Prostate gland (tissue), 2 donors: ENCODE measurements around the gene SSC4D.

ENCODE experiments used
- POLR2A ChIP-seq: fragments of 450-650 bp; IDR thresholded peaks from one replicate; pipeline ENCODE4 v1.6.1; 2016; ENCODE audit warnings: antibody characterized with exemption, mild to moderate bottlenecking
- POLR2AphosphoS5 ChIP-seq: sonication (generic); formaldehyde crosslinking; IDR thresholded peaks from one replicate; pipeline ENCODE4 v1.6.1; 2017; ENCODE audit warnings: antibody characterized with exemption
- TF ChIP-seq, protein P1 (sequence below), 4 experiments: fragments of 200-600 bp in 2 of 4; fragments of 450-650 bp in 2 of 4; sonication (generic) in 2 of 4; IDR thresholded peaks; 1 replicate in 3 of 4; 2 replicates in 1 of 4; pipeline ENCODE4 v1.5.1; 2016 to 2019; ENCODE audit warnings: antibody characterized with exemption in 4 of 4, mild to moderate bottlenecking in 2 of 4, moderate library complexity in 2 of 4

DNA sequence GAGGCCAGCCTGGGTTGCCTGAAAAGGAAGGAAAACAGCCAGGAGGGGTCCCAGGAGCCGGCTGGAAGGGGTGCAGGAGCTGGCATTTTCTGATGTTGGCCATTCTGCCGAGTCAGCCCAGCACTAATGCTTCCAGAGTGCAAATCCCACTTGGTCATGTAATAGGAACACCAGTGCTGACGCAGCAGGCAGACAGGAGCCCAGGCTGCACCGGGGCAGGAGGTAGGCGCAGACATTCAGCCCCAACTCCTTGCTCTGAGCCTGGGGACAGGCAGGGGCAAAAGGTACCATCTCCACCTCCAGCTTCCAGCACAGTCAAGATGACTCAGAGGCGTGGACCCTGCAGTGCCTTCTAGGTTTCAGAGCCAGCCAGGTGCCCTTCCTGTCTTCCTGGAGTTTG, 40.5 kb downstream of the SSC4D start:
- TF ChIP-seq, protein P1, sequence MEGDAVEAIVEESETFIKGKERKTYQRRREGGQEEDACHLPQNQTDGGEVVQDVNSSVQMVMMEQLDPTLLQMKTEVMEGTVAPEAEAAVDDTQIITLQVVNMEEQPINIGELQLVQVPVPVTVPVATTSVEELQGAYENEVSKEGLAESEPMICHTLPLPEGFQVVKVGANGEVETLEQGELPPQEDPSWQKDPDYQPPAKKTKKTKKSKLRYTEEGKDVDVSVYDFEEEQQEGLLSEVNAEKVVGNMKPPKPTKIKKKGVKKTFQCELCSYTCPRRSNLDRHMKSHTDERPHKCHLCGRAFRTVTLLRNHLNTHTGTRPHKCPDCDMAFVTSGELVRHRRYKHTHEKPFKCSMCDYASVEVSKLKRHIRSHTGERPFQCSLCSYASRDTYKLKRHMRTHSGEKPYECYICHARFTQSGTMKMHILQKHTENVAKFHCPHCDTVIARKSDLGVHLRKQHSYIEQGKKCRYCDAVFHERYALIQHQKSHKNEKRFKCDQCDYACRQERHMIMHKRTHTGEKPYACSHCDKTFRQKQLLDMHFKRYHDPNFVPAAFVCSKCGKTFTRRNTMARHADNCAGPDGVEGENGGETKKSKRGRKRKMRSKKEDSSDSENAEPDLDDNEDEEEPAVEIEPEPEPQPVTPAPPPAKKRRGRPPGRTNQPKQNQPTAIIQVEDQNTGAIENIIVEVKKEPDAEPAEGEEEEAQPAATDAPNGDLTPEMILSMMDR (IDR thresholded peaks at IDR 0.05), result no peak
- TF ChIP-seq POLR2A (no peak), POLR2AphosphoS5 (no peak)
